GM21367 (cell line): ENCODE results near the gene UBASH3A.
"Not testable (repeated sequence)": the region's sequence is repeated elsewhere in the genome, so short reads cannot be mapped to it uniquely, and the experiment has no call there.

ENCODE experiments used
- ATAC-seq: cut with Tn5 transposase; IDR thresholded peaks from one replicate; pipeline ENCODE4 v1.9.1; 2021; ENCODE audit not compliant: unreplicated experiment

The UBASH3A gene

GRCh38 chr21:42465803-42466127 is 62.1 kb downstream of the UBASH3A start:
- ATAC-seq: no peak

GRCh38 chr21:42466700-42467099 is 63.0 kb downstream of the UBASH3A start:
- no peak for ATAC-seq

DNA sequence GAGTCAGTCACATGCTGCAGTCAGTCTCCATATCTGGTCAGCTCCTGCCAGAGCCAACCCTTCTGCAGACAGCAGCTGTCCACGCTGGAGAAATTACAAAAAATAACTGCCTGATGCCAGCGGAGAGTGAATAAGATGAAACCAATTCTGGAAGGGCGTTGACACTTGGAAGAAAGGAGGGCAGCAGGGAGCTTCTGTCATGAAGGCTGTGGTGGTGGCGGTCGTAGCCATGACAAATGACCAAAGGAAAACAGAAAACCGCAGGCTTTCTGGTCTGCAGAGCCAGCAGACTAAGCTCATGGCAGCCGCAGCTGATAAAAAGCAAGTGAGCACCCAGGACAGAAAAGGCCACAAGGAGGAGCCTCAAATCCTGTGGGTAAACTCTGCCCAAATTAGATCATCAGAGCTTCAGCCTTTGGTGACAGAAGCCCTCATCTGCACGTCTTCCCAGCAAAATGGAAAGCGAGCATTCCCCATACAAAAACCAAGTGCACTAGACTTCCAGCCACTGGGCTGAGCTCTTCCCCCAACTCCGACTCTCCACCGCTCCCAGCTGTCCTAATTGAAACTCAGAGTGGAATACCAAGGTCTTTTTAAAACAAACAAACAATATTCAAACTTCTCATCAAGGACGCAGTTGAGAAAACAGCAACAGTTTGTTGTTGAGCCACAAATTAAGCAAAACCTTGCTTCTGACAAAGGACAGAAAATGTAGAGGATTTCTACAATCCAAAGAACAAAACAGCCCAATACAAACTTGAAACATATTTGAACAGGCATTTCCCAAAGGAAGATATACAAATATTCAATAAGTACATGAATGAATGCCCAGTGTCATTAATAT is 63.7 kb downstream of the UBASH3A start:
- ATAC-seq: no peak

- ATAC-seq: no peak
These were observed 64.9 kb downstream of the UBASH3A start for GRCh38 chr21:42468491-42469131.

DNA sequence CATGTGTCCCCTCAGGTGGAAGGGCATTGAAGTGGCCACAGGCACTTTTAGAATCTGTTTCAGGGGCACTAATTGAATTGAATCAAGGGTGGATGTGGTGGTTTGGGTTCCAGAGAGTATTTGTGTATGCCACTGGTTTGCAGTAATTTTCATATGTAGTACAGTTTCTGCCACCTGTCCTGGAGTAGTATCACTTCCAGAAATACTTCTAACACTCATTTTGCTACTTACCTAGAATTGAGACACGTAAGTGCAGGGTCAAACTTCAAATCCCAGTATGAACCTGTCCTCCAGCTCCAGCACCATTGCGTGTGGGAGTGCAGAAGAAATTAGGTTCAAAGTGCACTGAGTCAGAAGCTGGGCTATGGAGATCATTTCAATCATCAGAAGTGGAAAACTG is 65.6 kb downstream of the UBASH3A start:
- no peak for ATAC-seq

DNA sequence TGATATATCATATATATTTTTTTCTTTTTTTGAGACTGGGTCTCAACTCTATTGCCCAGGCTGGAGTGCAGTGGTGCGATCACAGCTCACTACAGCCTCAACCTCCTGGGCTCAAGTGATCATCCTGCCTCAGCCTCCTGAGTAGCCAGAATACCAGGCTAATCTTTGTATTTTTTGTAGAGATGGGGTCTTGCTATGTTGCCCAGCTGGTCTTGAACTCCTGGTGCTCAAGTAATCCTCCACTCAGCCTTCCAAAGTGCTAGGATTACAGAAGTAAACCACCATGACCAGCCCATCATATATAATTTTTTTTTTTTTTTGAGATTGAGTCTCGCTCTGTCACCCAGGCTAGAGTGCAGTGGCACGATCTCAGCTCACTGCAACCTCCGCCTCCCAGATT is 66.0 kb downstream of the UBASH3A start:
- ATAC-seq: not testable (repeated sequence)

- no peak for ATAC-seq
These were observed 67.5 kb downstream of the UBASH3A start for GRCh38 chr21:42471206-42471605.

GRCh38 chr21:42471716-42472330 is 68.1 kb downstream of the UBASH3A start:
- ATAC-seq: no peak

- no peak for ATAC-seq
These were observed 68.8 kb downstream of the UBASH3A start for GRCh38 chr21:42472521-42472920.

DNA sequence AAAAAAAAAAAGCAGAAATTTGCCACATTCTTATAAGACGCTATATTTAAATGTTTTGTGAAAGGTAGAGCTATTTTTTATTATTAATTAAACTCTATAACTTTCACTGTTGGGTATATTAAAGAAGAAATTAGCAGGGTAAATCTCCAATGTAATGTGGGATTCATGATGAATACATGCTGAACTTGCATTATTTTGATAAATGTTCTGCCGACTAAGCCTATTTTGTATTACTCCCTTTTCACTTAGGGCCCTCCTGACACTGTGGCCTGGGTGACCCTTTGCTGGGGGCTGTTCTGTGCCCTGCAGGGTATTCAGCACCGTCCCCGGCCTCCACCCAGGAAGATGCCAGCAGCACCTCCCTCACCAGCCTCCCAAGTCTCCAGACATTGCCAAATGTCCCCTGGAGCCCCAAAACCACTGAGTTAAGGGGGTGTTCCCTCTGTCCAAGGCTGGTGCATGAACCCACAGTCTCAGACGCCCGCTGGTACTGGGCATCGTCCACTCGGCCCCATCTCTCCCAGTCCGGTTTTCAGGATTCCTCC is 69.9 kb downstream of the UBASH3A start:
- no peak for ATAC-seq

DNA sequence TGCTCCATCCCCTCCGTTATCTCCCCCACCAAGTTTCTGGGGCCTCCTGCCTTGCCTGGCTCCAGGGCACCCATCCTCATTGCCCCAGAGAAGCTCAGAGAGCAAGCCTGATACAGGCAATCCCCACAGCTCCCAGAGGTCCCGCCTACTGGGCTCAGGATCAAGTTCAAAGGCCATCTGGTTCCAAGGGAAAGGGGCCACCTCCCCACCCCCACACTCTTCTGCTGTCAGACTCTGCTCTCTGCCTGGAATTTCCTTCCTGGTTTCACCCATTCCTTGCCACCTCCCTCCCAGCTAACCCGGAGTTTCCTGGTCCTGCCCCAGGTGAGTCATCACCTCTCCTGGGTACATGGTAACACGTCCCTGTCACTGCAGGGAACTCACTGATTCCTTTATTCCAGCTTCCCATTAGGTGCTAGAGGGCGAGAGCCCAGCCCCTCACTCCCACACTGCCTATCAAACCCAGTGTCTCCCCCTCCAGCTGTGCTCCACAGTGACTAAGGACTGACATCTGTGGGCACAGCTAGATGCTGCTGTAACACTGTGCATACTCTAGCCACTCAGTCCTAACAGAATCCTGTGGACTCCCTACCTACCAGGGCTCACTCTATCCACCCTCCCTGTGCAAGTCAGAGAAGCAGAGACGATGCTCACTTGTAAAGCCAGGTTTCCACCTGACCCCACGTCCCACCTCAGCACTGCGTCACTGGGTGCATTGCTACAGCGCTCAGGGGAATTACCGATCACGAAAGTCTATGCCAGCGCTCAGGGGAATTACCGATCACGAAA is 70.5 kb downstream of the UBASH3A start:
- ATAC-seq: no peak

GRCh38 chr21:42475036-42475435 is 71.3 kb downstream of the UBASH3A start:
- ATAC-seq: no peak

- ATAC-seq: no peak
These were observed 72.1 kb downstream of the UBASH3A start for GRCh38 chr21:42475526-42476387.

DNA sequence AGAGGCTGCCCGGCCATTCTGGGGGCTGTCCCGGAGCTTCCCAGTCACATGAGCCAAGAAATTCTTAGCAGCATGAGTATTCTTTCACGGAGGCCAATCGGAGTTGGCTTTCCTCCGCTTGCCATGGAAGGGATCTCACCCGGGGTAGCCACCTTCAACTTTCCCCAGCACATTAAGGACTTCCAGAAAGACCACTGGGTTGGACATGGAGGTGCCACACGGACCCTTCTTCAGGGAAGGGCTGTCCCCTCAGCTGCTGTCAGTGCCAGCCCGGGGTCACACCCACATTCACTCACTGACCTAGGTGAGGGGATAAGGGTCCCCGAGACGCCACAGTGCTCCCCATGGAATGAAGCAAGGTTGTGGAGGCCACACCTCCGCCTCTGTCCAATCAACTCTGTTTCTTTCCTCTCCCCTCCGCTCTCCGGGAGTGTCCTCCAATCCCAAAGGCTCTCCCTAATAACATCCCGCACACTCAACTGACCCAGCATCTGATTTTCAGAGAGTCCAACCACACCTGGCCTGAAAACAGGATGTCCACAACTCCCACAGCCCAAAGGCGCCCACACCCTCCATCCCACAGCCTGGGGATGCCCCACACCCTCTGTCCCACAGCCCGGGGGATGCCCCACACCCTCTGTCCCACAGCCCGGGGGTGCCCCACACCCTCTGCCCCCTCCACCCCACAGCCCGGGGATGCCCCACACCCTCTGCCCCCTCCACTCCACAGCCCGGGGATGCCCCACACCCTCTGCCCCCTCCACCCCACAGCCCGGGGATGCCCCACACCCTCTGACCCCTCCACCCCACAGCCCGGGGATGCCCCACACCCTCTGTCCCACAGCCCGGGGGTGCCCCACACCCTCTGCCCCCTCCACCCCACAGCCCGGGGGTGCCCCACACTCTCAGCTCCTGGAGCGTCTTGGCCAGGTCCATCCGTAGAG is 73.0 kb downstream of the UBASH3A start:
- ATAC-seq: no peak

DNA sequence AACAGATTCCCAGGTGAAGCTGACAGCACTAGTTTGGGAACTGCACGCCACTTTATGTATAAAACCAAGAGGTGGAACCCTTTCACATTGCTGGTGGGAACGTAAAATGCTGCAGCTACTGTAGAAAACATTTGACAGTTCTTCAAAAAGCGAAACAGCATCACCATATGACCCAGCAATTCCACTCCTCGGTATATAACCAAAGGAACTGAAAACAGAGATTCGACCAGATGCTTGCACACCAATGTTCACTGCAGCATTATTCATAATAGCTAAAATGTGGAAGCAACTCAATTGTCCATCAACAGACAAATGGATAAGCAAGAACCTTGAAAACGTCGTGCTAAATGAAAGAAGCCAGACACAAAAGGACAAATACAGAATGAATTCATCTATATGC is 74.8 kb downstream of the UBASH3A start:
- ATAC-seq: no peak

DNA sequence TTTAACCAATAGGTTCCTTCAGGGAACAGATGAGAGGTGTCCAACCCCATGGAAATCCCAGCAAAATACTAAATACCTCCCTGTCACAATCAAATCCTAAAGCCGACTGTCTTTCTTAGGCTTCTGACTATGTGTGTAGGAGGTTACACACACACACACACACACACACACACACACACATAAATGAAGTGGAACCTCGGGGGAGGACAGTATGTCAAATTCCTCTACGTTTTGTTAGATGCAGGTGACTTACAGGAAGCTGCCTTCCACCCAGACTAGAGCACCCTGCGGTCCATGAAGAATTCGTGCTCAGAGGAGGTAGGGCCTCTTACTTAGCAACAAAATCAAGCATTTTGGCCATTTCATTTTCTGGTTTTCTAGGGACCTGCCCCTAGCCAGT is 75.9 kb downstream of the UBASH3A start:
- no peak for ATAC-seq

DNA sequence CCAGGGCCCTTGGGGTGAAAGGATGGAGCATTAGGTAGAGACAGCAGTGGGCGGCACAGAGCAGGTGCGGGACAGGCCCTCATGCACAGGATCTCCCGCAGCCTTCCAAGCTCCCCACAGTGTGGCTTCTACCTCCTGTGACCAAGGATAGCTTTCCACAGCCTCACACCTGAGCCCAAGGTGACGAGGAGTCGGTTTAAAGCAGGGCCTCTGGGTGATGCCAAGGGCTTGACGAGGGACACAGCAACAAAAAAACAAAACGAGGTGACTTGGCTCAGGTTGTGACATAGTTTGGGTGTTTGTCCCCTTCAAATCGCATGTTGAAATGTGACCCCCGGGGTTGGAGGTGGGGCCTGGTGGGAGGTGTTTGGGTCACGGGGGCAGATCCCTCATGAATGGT is 77.0 kb downstream of the UBASH3A start:
- no peak for ATAC-seq

DNA sequence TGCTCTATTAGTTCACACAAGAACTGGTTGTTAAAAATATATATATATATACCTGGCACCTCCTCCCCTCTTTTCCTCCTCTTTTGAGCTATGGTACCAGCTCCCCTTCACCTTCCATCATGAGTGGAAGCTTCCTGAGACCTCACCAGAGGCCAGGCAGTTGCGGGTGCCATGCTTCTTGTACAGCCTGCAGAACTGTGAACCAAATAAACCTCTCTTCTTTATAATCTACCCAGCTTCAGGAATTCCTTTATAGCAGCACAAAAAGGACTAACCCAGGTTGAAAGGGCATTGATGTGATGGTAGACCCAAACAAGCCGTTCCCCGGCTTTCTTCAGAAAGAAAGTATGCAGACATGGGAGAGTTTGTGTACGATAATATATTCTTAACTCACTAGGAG is 77.5 kb downstream of the UBASH3A start:
- no peak for ATAC-seq

DNA sequence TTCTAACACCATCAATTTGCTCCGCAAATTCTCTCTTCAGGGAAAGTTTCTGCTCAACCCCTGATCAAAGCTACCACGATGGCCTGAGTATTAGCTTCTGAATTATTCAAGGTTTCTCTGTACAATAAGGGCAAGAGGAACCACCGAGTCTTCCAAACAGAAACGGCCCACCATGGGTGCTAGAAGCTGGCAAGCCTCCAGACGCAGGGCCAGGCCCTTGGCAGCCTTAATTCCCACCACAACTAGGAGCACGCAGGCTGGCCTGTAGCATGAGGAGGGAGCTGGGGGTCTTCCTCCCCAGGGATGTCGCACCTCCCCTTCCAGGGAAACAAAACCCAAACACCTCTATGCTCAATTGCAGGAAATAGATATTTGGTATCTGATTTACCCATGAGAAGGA is 81.3 kb downstream of the UBASH3A start:
- no peak for ATAC-seq
